A549 (cell line): ENCODE results near the gene RAX2. TPM values are rescaled to one million over a fixed set of nuclear protein-coding genes. Genes with fewer than 3 reads are reported as not detected.

Experiments used
- ATAC-seq, 2 experiments: fragments of 200-7000 bp in 1 of 2; fragments of >200 bp in 1 of 2; cut with Nextera tagmentation in 1 of 2; cut with Tn5 transposase in 1 of 2; 3 replicates each; pipeline versions ENCODE4 v1.8.0 to v1.9.1; 2018 to 2020; ENCODE audit warnings: mild to moderate bottlenecking in 1 of 2, moderate library complexity in 1 of 2
- CTCF ChIA-PET: fragments of 300-600 bp; sonication (Branson Sonifier 250); formaldehyde crosslinking; extraction: SDS; loops from one replicate; lab custom pipeline; 2021; ENCODE audit warnings: antibody characterized with exemption, inconsistent platforms; lab: Yijun Ruan, JAX
- POLR2A ChIA-PET: fragments of 350-600 bp; formaldehyde crosslinking; extraction: SDS; loops from one replicate; lab custom pipeline; 2021; ENCODE audit warnings: antibody characterized with exemption, inconsistent platforms; lab: Yijun Ruan, JAX
- DNase-seq, 2 experiments: peaks; one replicate each; pipeline versions ENCODE4 v3.0.0 to v3.0.0-alpha.2; 2011 to 2016; ENCODE audit warnings: low read depth in 1 of 2, low spot score in 1 of 2
- FAIRE-seq: peaks from 2 replicates; lab custom pipeline; 2011; peaks lifted over from hg19 to GRCh38; lab: Jason Lieb, UNC
- H3K27ac ChIP-seq, 2 experiments: fragments of >200 bp; sonication (Bioruptor Twin); formaldehyde crosslinking; 3 replicates each; pipeline ENCODE4 v1.5.1; 2016 to 2017
- H3K4me1 ChIP-seq: fragments of >200 bp; sonication (Bioruptor Twin); formaldehyde crosslinking; 3 replicates; pipeline ENCODE4 v1.6.1; 2016
- H3K4me2 ChIP-seq: fragments of >200 bp; sonication (Bioruptor Twin); formaldehyde crosslinking; 3 replicates; pipeline ENCODE4 v1.6.1; 2016
- H3K4me3 ChIP-seq: fragments of >200 bp; sonication (Bioruptor Twin); formaldehyde crosslinking; 3 replicates; pipeline ENCODE4 v1.5.1; 2016
- H3K9me3 ChIP-seq: fragments of >200 bp; sonication (Bioruptor Twin); formaldehyde crosslinking; 3 replicates; pipeline ENCODE4 v1.6.1; 2016
- CHD2 ChIP-seq: fragments of 150-350 bp; IDR thresholded peaks from 2 replicates; pipeline ENCODE4 v1.6.1; 2014; ENCODE audit warnings: low read length; ENCODE audit not compliant: partially characterized antibody
- EHF ChIP-seq: fragments of 250-450 bp; sonication (Bioruptor Pico); IDR thresholded peaks from 2 replicates; pipeline ENCODE4 v1.5.0; 2020; ENCODE audit warnings: mild to moderate bottlenecking
- JUN ChIP-seq, 2 experiments: fragments of >200 bp; sonication (Bioruptor Twin); formaldehyde crosslinking; IDR thresholded peaks; 2 replicates in 1 of 2; 3 replicates in 1 of 2; pipeline ENCODE4 v1.6.1; 2016 to 2017
- KDM5A ChIP-seq: fragments of 200-600 bp; sonication (generic); IDR thresholded peaks from 2 replicates; pipeline ENCODE4 v1.6.1; 2016; ENCODE audit warnings: antibody characterized with exemption, mild to moderate bottlenecking
- NFE2L2 ChIP-seq: fragments of 150-350 bp; conservative IDR thresholded peaks from 2 replicates; pipeline ENCODE4 v1.6.1; 2014; ENCODE audit warnings: low read length
- NPAS2 ChIP-seq: fragments of 250-450 bp; sonication (Bioruptor Pico); IDR thresholded peaks from 2 replicates; pipeline ENCODE4 v1.8.0; 2022; ENCODE audit warnings: mild to moderate bottlenecking, moderate library complexity, borderline replicate concordance
- NR3C1 ChIP-seq: fragments of >200 bp; sonication (Bioruptor Twin); formaldehyde crosslinking; IDR thresholded peaks from 3 replicates; pipeline ENCODE4 v1.6.1; 2017
- POLR2A ChIP-seq: IDR thresholded peaks from 2 replicates; pipeline ENCODE4 v1.6.1; 2012; ENCODE audit warnings: mild to moderate bottlenecking, low read length
- POLR2AphosphoS2 ChIP-seq: conservative IDR thresholded peaks from 2 replicates; pipeline ENCODE4 v1.6.1; 2012; ENCODE audit warnings: low read length, improper control_type of control experiment, inconsistent platforms
- RAD21 ChIP-seq, 2 experiments: fragments of >200 bp in 1 of 2; sonication (Bioruptor Twin) in 1 of 2; formaldehyde crosslinking in 1 of 2; IDR thresholded peaks in 1 of 2; conservative IDR thresholded peaks in 1 of 2; 2 replicates in 1 of 2; 3 replicates in 1 of 2; pipeline ENCODE4 v1.6.1; 2012 to 2018; ENCODE audit warnings: inconsistent platforms in 1 of 2
- TFCP2L1 ChIP-seq: fragments of 250-450 bp; sonication (Bioruptor Pico); IDR thresholded peaks from 2 replicates; pipeline ENCODE4 v1.5.0; 2021; ENCODE audit warnings: mild to moderate bottlenecking
- TP53 ChIP-seq: fragments of 250-450 bp; sonication (Bioruptor Pico); IDR thresholded peaks from 2 replicates; pipeline ENCODE4 v1.5.0; 2021; ENCODE audit warnings: mild to moderate bottlenecking, moderate library complexity
- ZC3H11A ChIP-seq: fragments of 450-650 bp; IDR thresholded peaks from 2 replicates; pipeline ENCODE4 v1.6.1; 2014; ENCODE audit warnings: antibody characterized with exemption, mild to moderate bottlenecking
- WGBS: methylation state at CpG from one replicate; pipeline ENCODE4 v1.1.6; 2017; ENCODE audit errors: missing lambda C conversion rate; 5-methylcytosine and 5-hydroxymethylcytosine counted together
- polyA plus RNA-seq, 4 experiments: library from polyadenylated mRNA; depleted of rRNA in 3 of 4; stranded (reverse); fragments of >200 nt; fragmentation: RNase III in 1 of 4; extraction: RNeasy Plus Mini Kit Qiagen cat#74134 plus additional on column Dnase treatment in 1 of 4; gene quantifications; 2 replicates in 3 of 4; 3 replicates in 1 of 4; pipeline ENCODE4 v1.2.3, GENCODE V29; 2011 to 2017
- TF ChIP-seq, protein P1 (sequence below): fragments of 450-650 bp; IDR thresholded peaks from 2 replicates; pipeline ENCODE4 v1.6.1; 2014; ENCODE audit warnings: antibody characterized with exemption
- TF ChIP-seq, protein P2 (sequence below): IDR thresholded peaks from 2 replicates; pipeline ENCODE4 v1.6.1; 2012
- TF ChIP-seq, protein P3 (sequence below): fragments of >200 bp; sonication (Bioruptor Twin); formaldehyde crosslinking; IDR thresholded peaks from 3 replicates; pipeline ENCODE4 v1.5.1; 2016

Gene RAX2
- polyA plus RNA-seq, 2 of the 4 experiments (the other 2 are of a cell fraction), result not detected

DNA sequence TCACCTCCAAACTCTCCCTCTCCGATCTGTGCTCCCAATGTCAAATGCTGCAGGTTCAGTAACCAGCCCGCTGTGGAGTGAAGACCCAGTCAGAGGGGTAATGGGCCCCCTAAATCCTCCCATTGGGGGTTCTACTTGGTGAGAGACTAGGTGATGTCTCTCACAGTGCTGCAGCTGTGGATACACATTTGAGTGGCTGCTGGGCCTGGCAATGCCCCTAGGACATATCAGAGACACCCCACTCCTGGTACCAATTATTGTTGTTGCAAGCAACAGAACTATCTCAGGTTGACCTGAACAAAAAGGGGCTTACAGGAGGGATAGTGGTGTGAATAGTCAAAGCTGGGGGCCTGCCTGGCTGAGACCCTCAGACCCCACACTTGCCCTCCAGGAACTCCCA, 9.6 kb upstream of the RAX2 start:
- no peak for TF ChIP-seq NPAS2 (CRISPR knock-in tag)
- no peak for TF ChIP-seq NFE2L2
- TF ChIP-seq, protein P1, sequence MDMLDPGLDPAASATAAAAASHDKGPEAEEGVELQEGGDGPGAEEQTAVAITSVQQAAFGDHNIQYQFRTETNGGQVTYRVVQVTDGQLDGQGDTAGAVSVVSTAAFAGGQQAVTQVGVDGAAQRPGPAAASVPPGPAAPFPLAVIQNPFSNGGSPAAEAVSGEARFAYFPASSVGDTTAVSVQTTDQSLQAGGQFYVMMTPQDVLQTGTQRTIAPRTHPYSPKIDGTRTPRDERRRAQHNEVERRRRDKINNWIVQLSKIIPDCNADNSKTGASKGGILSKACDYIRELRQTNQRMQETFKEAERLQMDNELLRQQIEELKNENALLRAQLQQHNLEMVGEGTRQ, result no peak
- no peak for TF ChIP-seq RAD21 (conservative IDR thresholded peaks at IDR 0.05 in 1 of 2, IDR thresholded peaks at IDR 0.05 in 1 of 2)
- no peak for TF ChIP-seq KDM5A
- no peak for TF ChIP-seq EHF (CRISPR knock-in tag)
- TF ChIP-seq ZC3H11A, result no peak
- TF ChIP-seq, protein P2, sequence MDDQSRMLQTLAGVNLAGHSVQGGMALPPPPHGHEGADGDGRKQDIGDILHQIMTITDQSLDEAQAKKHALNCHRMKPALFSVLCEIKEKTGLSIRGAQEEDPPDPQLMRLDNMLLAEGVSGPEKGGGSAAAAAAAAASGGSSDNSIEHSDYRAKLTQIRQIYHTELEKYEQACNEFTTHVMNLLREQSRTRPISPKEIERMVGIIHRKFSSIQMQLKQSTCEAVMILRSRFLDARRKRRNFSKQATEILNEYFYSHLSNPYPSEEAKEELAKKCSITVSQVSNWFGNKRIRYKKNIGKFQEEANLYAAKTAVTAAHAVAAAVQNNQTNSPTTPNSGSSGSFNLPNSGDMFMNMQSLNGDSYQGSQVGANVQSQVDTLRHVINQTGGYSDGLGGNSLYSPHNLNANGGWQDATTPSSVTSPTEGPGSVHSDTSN, result no peak
- no peak for TF ChIP-seq JUN (IDR thresholded peaks at IDR 0.05)
- no peak for TF ChIP-seq TFCP2L1 (CRISPR knock-in tag)
- TF ChIP-seq TP53 (CRISPR knock-in tag), result no peak
- FAIRE-seq, result no peak
- CTCF ChIA-PET, result interaction anchor here (0.6 kb wide), 1 partner anchor 206 kb away, joined by 4 read pairs; no protein-coding TSS in a partner anchor
- Histone ChIP-seq H3K4me1 (peaks cover 9% of the 10 kb centered on the region; the same call in 1 of the 3 replicates), H3K27ac (no peak overlapping the region), H3K4me2 (no peak overlapping the region), H3K9me3 (peaks cover 19% of the 10 kb centered on the region), H3K4me3 (no peak overlapping the region)
- ATAC-seq, result no peak
- POLR2A ChIA-PET, result no interaction called here
- no peak for DNase-seq
- 87% methylated on average over 2 of the region's 2 CpGs for WGBS

DNA sequence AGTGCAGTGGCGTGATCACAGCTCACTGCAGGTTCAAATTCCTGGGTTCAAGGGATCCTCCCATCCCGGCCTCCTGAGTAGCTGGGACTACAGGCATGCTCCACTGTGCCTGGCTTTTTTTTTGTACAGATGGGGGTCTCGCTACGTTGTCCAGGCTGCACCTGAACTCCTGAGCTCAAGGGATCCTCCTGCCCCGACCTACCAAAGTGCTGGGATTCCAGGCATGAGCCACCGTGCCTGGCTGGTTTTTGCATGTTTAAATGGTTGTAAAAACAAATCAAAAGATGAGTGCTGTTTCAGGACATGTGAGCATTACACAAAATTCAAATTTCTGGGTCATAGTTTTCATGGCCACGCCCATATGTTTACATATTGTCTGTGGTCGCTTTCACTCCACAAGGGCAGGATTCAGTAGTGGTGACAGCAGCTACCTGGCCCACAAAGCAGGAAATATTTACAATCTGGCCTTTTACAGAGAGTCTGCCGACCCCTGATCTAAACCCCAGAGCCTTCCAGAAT, 8.8 kb upstream of the RAX2 start:
- H3K4me2 ChIP-seq, result no peak overlapping the region
- H3K9me3 ChIP-seq, result peaks cover 19% of the 10 kb centered on the region
- no peak for ATAC-seq
- peaks cover 9% of the 10 kb centered on the region; the same call in 1 of the 3 replicates for H3K4me1 ChIP-seq
- H3K27ac ChIP-seq, result no peak overlapping the region
- WGBS, result 41% methylated on average over 5 of the region's 9 CpGs
- no peak overlapping the region for H3K4me3 ChIP-seq
- CTCF ChIA-PET, result interaction anchor here (0.7 kb wide), 1 partner anchor 19 kb away, joined by 3 read pairs; the partner anchor contains the start of genes APBA3 and MRPL54
- TF ChIP-seq CHD2, result no peak
- TF ChIP-seq, all 56 proteins: peak for 0
- POLR2A ChIA-PET, result no interaction called here
- DNase-seq (no peak), FAIRE-seq (no peak)

DNA sequence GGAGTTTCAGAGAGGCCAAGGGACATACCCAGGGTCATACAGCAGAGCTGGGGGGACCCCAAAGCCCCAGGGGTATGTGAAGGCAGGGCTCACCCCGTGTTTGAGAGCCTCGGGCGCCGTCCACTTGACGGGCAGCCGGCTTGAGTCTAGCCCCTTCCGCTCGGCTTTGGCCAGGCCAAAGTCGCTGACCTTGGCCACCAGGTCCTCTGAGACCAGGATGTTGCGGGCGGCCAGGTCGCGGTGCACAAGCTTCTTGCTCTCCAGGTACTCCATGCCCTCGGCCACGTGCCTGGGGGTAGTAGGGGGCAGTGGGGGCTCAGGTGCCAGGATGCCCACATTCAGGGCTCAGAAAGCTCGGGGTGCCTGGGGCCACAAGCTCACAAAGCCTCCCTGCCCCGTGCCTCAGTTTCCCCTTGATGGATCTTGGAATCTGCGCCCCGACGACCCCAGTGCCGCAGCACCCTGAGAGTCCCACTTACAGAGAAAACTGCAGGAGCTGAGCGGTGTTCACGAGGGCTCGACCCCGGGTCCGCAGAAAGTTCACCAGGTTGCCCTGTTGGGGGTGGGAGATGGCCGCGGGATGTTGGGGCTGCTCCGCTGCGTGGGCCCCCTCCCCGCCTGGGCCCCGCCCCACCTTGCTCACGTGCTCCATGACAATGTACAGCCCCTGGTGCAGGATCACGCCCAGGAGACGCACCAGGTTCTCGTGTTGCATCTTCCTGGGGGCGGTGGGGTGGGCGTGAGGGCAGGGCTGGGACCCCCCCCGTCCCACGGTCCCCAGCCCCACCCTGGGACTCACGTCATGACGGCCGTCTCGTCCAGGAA, 7.1 kb upstream of the RAX2 start:
- POLR2A ChIA-PET, result interaction anchor here (0.6 kb wide), 1 partner anchor 208 kb away, joined by 7 read pairs; no protein-coding TSS in a partner anchor
- no peak; a peak in 1 of 6 replicates for ATAC-seq
- no peak for TF ChIP-seq POLR2A
- no peak for TF ChIP-seq POLR2AphosphoS2
- TF ChIP-seq, protein P3, sequence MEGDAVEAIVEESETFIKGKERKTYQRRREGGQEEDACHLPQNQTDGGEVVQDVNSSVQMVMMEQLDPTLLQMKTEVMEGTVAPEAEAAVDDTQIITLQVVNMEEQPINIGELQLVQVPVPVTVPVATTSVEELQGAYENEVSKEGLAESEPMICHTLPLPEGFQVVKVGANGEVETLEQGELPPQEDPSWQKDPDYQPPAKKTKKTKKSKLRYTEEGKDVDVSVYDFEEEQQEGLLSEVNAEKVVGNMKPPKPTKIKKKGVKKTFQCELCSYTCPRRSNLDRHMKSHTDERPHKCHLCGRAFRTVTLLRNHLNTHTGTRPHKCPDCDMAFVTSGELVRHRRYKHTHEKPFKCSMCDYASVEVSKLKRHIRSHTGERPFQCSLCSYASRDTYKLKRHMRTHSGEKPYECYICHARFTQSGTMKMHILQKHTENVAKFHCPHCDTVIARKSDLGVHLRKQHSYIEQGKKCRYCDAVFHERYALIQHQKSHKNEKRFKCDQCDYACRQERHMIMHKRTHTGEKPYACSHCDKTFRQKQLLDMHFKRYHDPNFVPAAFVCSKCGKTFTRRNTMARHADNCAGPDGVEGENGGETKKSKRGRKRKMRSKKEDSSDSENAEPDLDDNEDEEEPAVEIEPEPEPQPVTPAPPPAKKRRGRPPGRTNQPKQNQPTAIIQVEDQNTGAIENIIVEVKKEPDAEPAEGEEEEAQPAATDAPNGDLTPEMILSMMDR, result no peak
- TF ChIP-seq TP53 (CRISPR knock-in tag), result no peak
- TF ChIP-seq NR3C1, result no peak
- TF ChIP-seq, all 56 proteins: peak for 0
- CTCF ChIA-PET, result interaction anchor here (1.8 kb wide), 1 partner anchor 14 kb away, joined by 5 read pairs; no protein-coding TSS in a partner anchor
- Histone ChIP-seq H3K4me3 (no peak overlapping the region), H3K27ac (no peak overlapping the region), H3K4me1 (no peaks in the 10 kb centered on the region), H3K9me3 (peaks cover 19% of the 10 kb centered on the region), H3K4me2 (no peak overlapping the region)
- no peak for FAIRE-seq
- DNase-seq, result no peak
- WGBS, result 68% methylated on average over 16 of the region's 44 CpGs
